GM23248 (cell line): ENCODE data around the gene DGKB. TPM values are rescaled to one million over a fixed set of nuclear protein-coding genes. Genes with fewer than 3 reads are reported as not detected.

ENCODE experiments used
- DNase-seq: peaks from one replicate; pipeline ENCODE4 v3.0.0-alpha.2; 2015
- H2AFZ ChIP-seq: fragments of 200-600 bp; sonication (generic); 2 replicates; pipeline ENCODE4 v1.6.1; 2016; ENCODE audit warnings: antibody characterized with exemption
- H3F3A ChIP-seq: fragments of 200-600 bp; sonication (generic); 2 replicates; pipeline ENCODE4 v1.6.1; 2016; ENCODE audit warnings: mild to moderate bottlenecking, antibody characterized with exemption, mixed run types; ENCODE audit not compliant: insufficient read depth
- H3K27ac ChIP-seq: fragments of 200-600 bp; sonication (generic); 2 replicates; pipeline ENCODE4 v1.5.1; 2016; ENCODE audit warnings: mild to moderate bottlenecking
- H3K27me3 ChIP-seq: fragments of 200-600 bp; sonication (generic); replicated peaks from 2 replicates; pipeline ENCODE4 v1.6.1; 2016; ENCODE audit warnings: mild to moderate bottlenecking; ENCODE audit not compliant: insufficient read depth
- H3K36me3 ChIP-seq: fragments of 200-600 bp; sonication (generic); 2 replicates; pipeline ENCODE4 v1.6.1; 2016; ENCODE audit warnings: low read depth, mild to moderate bottlenecking
- H3K4me1 ChIP-seq: fragments of 200-600 bp; sonication (generic); 2 replicates; pipeline ENCODE4 v1.6.1; 2016; ENCODE audit warnings: mild to moderate bottlenecking; ENCODE audit not compliant: insufficient read depth
- H3K4me2 ChIP-seq: fragments of 200-600 bp; sonication (generic); one replicate; pipeline ENCODE4 v1.6.1; 2016; ENCODE audit warnings: mild to moderate bottlenecking; ENCODE audit not compliant: unreplicated experiment
- H3K4me3 ChIP-seq: fragments of 200-600 bp; sonication (generic); 2 replicates; pipeline ENCODE4 v1.5.1; 2016; ENCODE audit warnings: mild to moderate bottlenecking
- H3K79me2 ChIP-seq: fragments of 200-600 bp; sonication (generic); 2 replicates; pipeline ENCODE4 v1.6.1; 2016; ENCODE audit warnings: mild to moderate bottlenecking; ENCODE audit not compliant: insufficient read depth
- H3K9ac ChIP-seq: fragments of 200-600 bp; sonication (generic); 2 replicates; pipeline ENCODE4 v1.6.1; 2016; ENCODE audit warnings: mild to moderate bottlenecking
- H3K9me2 ChIP-seq: fragments of 200-600 bp; sonication (generic); 2 replicates; pipeline ENCODE4 v1.6.1; 2016; ENCODE audit warnings: mixed run types, mild to moderate bottlenecking, moderate library complexity; ENCODE audit not compliant: insufficient read depth
- H3K9me3 ChIP-seq: fragments of 200-600 bp; sonication (generic); one replicate; pipeline ENCODE4 v1.6.1; 2017; ENCODE audit warnings: low read depth
- H4K20me1 ChIP-seq: fragments of 200-600 bp; sonication (generic); 2 replicates; pipeline ENCODE4 v1.6.0; 2016; ENCODE audit not compliant: insufficient read depth
- EZH2 ChIP-seq: fragments of 200-600 bp; sonication (generic); IDR thresholded peaks from 2 replicates; pipeline ENCODE4 v1.6.1; 2018; ENCODE audit warnings: antibody characterized with exemption, mild to moderate bottlenecking; ENCODE audit not compliant: insufficient read depth, poor library complexity, severe bottlenecking
- EZH2phosphoT487 ChIP-seq: fragments of 200-600 bp; sonication (generic); IDR thresholded peaks from 2 replicates; pipeline ENCODE4 v1.6.1; 2018; ENCODE audit warnings: antibody characterized with exemption, moderate library complexity, mild to moderate bottlenecking, low read depth; ENCODE audit not compliant: insufficient read depth
- WGBS, 2 experiments: methylation state at CpG; one replicate each; pipeline ENCODE4 v1.1.6; 2015 to 2017; ENCODE audit warnings: low lambda C conversion rate in 2 of 2, low coverage in 1 of 2; ENCODE audit errors: missing lambda C conversion rate in 2 of 2; 5-methylcytosine and 5-hydroxymethylcytosine counted together
- in situ Hi-C: fragments of 300-500 bp; cut with MboI; formaldehyde crosslinking; loops from 2 replicates; pipeline ENCODE4 v1.15.0; 2020
- polyA plus RNA-seq: library from polyadenylated mRNA; unstranded; fragments of >200 nt; fragmentation: Nextera tagmentation; extraction: Ambion mirVana; gene quantifications from 2 replicates; pipeline ENCODE4 v1.2.1, GENCODE V29; 2016
- total RNA-seq: library from RNA; depleted of rRNA; stranded (reverse); fragments of >200 nt; shearing (Covaris generic); gene quantifications from 2 replicates; pipeline ENCODE4 v1.2.3, GENCODE V29; 2014

The DGKB gene
- total and polyA plus RNA-seq, 2 experiments from 2014 or later = 0.65 to 1.7 TPM

DNA sequence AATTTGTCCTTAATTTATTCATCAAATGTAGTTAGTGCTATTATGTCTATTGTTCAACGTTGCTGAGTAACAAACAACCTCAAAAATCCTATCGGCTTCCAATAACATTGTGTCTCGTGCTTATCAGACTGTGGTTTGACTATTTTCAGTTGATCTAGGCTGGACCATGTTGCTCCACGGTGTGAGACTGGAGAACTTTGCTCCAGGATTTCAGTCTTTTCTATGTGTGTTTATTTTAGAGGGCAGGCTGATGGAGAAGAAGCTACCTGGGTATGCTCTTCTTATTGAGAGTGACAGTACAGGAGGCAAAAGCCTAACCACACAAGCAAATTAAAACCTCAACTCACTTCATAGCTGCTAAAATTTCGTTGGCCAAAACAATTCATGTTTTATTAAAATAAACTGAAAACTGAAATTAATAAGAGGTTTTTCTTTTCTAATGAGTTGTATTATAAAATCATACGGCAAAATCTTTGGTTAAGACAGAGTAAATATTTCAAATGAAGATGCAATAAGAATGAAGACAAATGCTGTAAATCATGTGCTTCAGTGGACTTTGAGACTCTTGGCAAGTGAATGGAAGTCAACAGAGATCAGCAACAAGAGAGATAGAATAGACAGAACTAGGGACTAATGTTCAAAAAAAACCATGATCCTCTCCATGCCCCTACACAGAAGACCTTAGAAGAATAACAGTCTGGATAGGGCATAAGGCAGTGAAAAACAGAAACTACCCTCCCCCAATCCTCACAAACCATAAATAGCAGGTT is 495.1 kb downstream of the DGKB start:
- no peak overlapping the region for H3K4me2 ChIP-seq
- no peak overlapping the region for H3K4me3 ChIP-seq
- H3K27ac ChIP-seq = no peak overlapping the region
- no peak for TF ChIP-seq EZH2phosphoT487
- TF ChIP-seq EZH2 = no peak
- H2AFZ ChIP-seq = no peak overlapping the region
- no peaks in the 10 kb centered on the region for H3K79me2 ChIP-seq
- H4K20me1 ChIP-seq = no peaks in the 10 kb centered on the region
- H3K9me2 ChIP-seq = no peaks in the 10 kb centered on the region
- no peaks in the 10 kb centered on the region for H3K9me3 ChIP-seq
- no peak for DNase-seq
- H3K4me1 ChIP-seq = no peaks in the 10 kb centered on the region
- in situ Hi-C loops = no loop called here
- H3K27me3 ChIP-seq = no peaks in the 10 kb centered on the region
- WGBS, 2 experiments = 40 to 49% methylated on average over 6 of the region's 6 CpGs
- H3K9ac ChIP-seq = no peak overlapping the region
- no peaks in the 10 kb centered on the region for H3K36me3 ChIP-seq
- H3F3A ChIP-seq = no peaks in the 10 kb centered on the region

DNA sequence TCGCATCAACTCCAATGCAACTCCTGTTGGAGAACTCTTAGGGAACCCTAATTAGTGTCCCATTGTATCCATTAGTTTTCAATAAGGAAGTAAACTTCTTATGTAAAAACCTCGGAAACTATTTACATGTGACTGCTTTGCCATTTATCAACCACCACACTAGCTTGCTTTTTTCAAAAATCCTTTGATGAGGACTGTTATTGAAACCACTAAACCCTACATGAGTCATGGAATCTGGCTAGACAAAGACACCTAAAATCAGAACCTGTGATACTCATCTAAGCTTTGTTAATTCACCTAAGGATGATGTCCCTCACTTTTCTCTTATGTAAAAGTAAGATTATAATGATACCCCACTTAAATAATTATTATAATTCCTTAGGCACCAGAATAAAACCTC is 499.0 kb downstream of the DGKB start:
- no peak for DNase-seq
- Histone ChIP-seq H3K9me2 (no peaks in the 10 kb centered on the region), H2AFZ (no peak overlapping the region), H3K4me1 (peaks cover 4% of the 10 kb centered on the region), H3K27me3 (no peaks in the 10 kb centered on the region), H3K4me3 (no peak overlapping the region), H4K20me1 (no peaks in the 10 kb centered on the region), H3K36me3 (no peaks in the 10 kb centered on the region), H3K27ac (no peak overlapping the region), H3F3A (no peaks in the 10 kb centered on the region), H3K79me2 (no peaks in the 10 kb centered on the region), H3K9ac (no peak overlapping the region), H3K9me3 (no peaks in the 10 kb centered on the region), H3K4me2 (no peak overlapping the region)
- TF ChIP-seq EZH2phosphoT487 (no peak), EZH2 (no peak)
- in situ Hi-C loops = no loop called here
- 87 to 93% methylated on average over 2 of the region's 2 CpGs for WGBS, 2 experiments

DNA sequence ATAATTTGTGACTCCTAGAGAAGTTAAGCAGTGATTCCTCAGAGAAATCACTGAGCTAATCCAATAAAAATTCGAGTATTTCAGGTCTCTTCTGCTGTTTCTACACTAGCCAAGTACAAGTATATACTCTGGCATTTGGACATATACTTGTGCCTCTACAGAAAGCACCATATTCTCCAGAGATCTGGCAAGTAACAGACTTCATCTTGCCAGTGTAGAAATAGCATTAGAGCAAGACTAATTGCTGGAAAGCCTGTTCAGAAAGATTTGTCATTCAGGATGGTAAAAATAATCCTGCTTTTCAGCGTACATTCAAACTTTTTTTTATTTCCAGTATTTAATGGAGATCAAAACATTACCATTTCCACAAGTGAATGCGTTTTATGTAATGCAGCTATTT is 502.3 kb downstream of the DGKB start:
- no peaks in the 10 kb centered on the region for H3K36me3 ChIP-seq
- TF ChIP-seq EZH2 = no peak
- no peak for TF ChIP-seq EZH2phosphoT487
- no peaks in the 10 kb centered on the region for H3F3A ChIP-seq
- H3K79me2 ChIP-seq = no peaks in the 10 kb centered on the region
- DNase-seq = no peak
- in situ Hi-C loops = no loop called here
- H4K20me1 ChIP-seq = no peaks in the 10 kb centered on the region
- no peaks in the 10 kb centered on the region for H3K9me2 ChIP-seq
- WGBS, 2 experiments = 31 to 33% methylated on average over 3 of the region's 3 CpGs
- no peaks in the 10 kb centered on the region for H3K9me3 ChIP-seq
- no peak overlapping the region for H3K27ac ChIP-seq
- no peak overlapping the region for H2AFZ ChIP-seq
- no peak overlapping the region for H3K4me2 ChIP-seq
- peaks cover 10% of the 10 kb centered on the region for H3K4me1 ChIP-seq
- no peak overlapping the region for H3K9ac ChIP-seq
- H3K27me3 ChIP-seq = no peaks in the 10 kb centered on the region
- H3K4me3 ChIP-seq = no peak overlapping the region

DNA sequence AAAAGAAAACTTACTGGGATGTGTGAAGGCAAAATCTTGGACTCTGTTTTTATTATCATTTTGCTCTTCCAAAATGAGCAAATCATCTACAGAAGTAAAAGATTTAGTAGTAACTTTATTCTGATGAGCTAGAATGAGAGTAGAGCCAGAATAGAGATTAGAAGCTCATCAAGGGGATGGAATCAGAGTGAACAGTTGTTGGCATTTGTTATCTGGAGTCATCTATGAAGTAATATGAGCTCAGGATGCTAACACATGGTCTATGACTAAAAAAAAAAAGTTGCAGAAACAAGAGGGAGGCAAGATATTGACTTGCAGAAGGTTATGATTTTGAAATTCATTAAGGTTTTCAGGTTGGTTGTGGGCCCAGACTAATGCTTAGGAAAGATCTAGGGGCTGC is 504.0 kb downstream of the DGKB start:
- H3K27ac ChIP-seq = no peak overlapping the region
- H3K27me3 ChIP-seq = no peaks in the 10 kb centered on the region
- no peaks in the 10 kb centered on the region for H3K79me2 ChIP-seq
- no peaks in the 10 kb centered on the region for H3F3A ChIP-seq
- H2AFZ ChIP-seq = no peak overlapping the region
- H3K4me1 ChIP-seq = peaks cover 10% of the 10 kb centered on the region
- H3K4me2 ChIP-seq = no peak overlapping the region
- H3K9me2 ChIP-seq = no peaks in the 10 kb centered on the region
- no peak for TF ChIP-seq EZH2phosphoT487
- no peak for TF ChIP-seq EZH2
- no peak overlapping the region for H3K4me3 ChIP-seq
- no peak for DNase-seq
- no peaks in the 10 kb centered on the region for H3K36me3 ChIP-seq
- in situ Hi-C loops = no loop called here
- H4K20me1 ChIP-seq = no peaks in the 10 kb centered on the region
- no peaks in the 10 kb centered on the region for H3K9me3 ChIP-seq
- no peak overlapping the region for H3K9ac ChIP-seq

DNA sequence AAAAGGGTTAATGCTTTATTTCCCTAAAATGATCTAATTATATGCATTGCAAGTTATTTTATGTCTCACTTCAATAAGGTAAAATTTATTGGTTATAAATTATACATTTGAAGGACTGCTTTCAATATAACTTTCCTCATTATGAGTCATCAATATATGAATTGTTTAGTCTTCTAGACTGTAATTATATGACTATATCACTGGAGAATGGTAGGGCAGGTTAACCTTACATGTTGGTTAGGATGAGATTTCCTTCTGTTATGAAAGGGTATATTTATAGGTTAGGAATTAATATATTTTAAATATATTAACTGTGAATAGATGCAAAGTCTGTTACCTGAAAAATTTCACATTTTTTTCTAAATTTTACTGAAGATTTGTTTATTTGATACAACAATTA is 506.7 kb downstream of the DGKB start:
- Histone ChIP-seq H3K4me3 (no peak overlapping the region), H3K36me3 (no peaks in the 10 kb centered on the region), H3K9me2 (no peaks in the 10 kb centered on the region), H3K9ac (no peak overlapping the region), H3K27ac (no peak overlapping the region), H3K27me3 (no peaks in the 10 kb centered on the region), H3K4me2 (no peak overlapping the region), H3K9me3 (no peaks in the 10 kb centered on the region), H2AFZ (no peak overlapping the region), H4K20me1 (no peaks in the 10 kb centered on the region), H3K4me1 (peaks cover 6% of the 10 kb centered on the region; the same call in 1 of the 2 replicates), H3K79me2 (no peaks in the 10 kb centered on the region), H3F3A (no peaks in the 10 kb centered on the region)
- in situ Hi-C loops = no loop called here
- no peak for DNase-seq
- TF ChIP-seq EZH2phosphoT487 (no peak), EZH2 (no peak)
